Measurements from ENCODE around the gene CSF2RB.

The CSF2RB gene

GRCh38 chr22:36892292-36892691, 21.1 kb upstream of the CSF2RB start:
- DNase-seq = no peak

GRCh38 chr22:36893262-36893661, 20.2 kb upstream of the CSF2RB start:
- DNase-seq = no peak

- no peak for DNase-seq
Measured at GRCh38 chr22:36894266-36894665, 19.2 kb upstream of the CSF2RB start.

- no peak for DNase-seq
Measured at GRCh38 chr22:36897611-36898010, 15.8 kb upstream of the CSF2RB start.

GRCh38 chr22:36898690-36899089, 14.7 kb upstream of the CSF2RB start:
- no peak for DNase-seq

- no peak for DNase-seq
Measured at GRCh38 chr22:36899498-36899897, 13.9 kb upstream of the CSF2RB start.

- no peak for DNase-seq
Measured at GRCh38 chr22:36900225-36900624, 13.2 kb upstream of the CSF2RB start.

- no peak for DNase-seq
Measured at GRCh38 chr22:36900880-36901279, 12.5 kb upstream of the CSF2RB start.

GRCh38 chr22:36901411-36902142, 11.9 kb upstream of the CSF2RB start:
- peak; percentile 11 for DNase-seq

- no peak for DNase-seq
Measured at GRCh38 chr22:36902143-36902926, 11.1 kb upstream of the CSF2RB start.

GRCh38 chr22:36904260-36904880, 9.1 kb upstream of the CSF2RB start:
- no peak for DNase-seq

- DNase-seq = no peak
Measured at GRCh38 chr22:36907253-36908195, 5.9 kb upstream of the CSF2RB start.

GRCh38 chr22:36910461-36910860, 3.0 kb upstream of the CSF2RB start:
- no peak for DNase-seq

- no peak for DNase-seq
Measured at GRCh38 chr22:36911887-36912661, 1.4 kb upstream of the CSF2RB start.

GRCh38 chr22:36912694-36913426, 568 bp upstream of the CSF2RB start:
- DNase-seq = no peak

- no peak for DNase-seq
Measured at GRCh38 chr22:36914390-36914752, 943 bp downstream of the CSF2RB start.

- no peak for DNase-seq
Measured at GRCh38 chr22:36916034-36916433, 2.6 kb downstream of the CSF2RB start.

GRCh38 chr22:36918586-36919284, 5.3 kb downstream of the CSF2RB start:
- DNase-seq = no peak

- DNase-seq = no peak
Measured at GRCh38 chr22:36921309-36922104, 8.1 kb downstream of the CSF2RB start.

GRCh38 chr22:36922105-36922608, 8.7 kb downstream of the CSF2RB start:
- DNase-seq = no peak

Data from stimulated activated CD4-positive, alpha-beta T cell treated with anti-CD3 and anti-CD28 coated beads, Interleukin-15, amount 100 ng/mL, for 24 hours (primary cell).